HCT116 (cell line): ENCODE results near the gene NECAB3. TPM values are rescaled to one million over a fixed set of nuclear protein-coding genes. Genes with fewer than 3 reads are reported as not detected.

ENCODE experiments used
- ATAC-seq: fragments of 200-7000 bp; cut with Tn5 transposase; 2 replicates; pipeline ENCODE4 v1.9.1; 2020; ENCODE audit warnings: mild to moderate bottlenecking, moderate library complexity
- BruUV-seq: library from RNA; stranded (reverse); fragments of 400-500 nt; replicated peaks from 2 replicates; lab custom pipeline; 2021; lab: Mats Ljungman, UMichigan
- CTCF ChIA-PET: fragments of 300-600 bp; sonication (Branson Sonifier 250); formaldehyde crosslinking; loops from one replicate; lab custom pipeline; 2021; ENCODE audit warnings: antibody characterized with exemption; lab: Charles Lee
- POLR2A ChIA-PET: fragments of 300-600, 350-600 bp; sonication (Branson Sonifier 250); formaldehyde crosslinking; loops from one replicate; lab custom pipeline; 2021; ENCODE audit warnings: antibody characterized with exemption; lab: Charles Lee
- RAD21 ChIA-PET, 2 experiments: fragments of 300-600 bp; sonication (Branson Sonifier 250); formaldehyde crosslinking; loops; one replicate each; lab custom pipeline; 2023; ENCODE audit warnings: low total read pairs in 2 of 2; ENCODE audit not compliant: uncharacterized antibody in 2 of 2, unreplicated experiment in 2 of 2, low non-redundant PET in 1 of 2; lab: Charles Lee
- DNase-seq: peaks from one replicate; pipeline ENCODE4 v3.0.0-alpha.2; 2010; ENCODE audit warnings: low read depth, low spot score
- H2AFZ ChIP-seq: fragments of 200-600 bp; shearing (Covaris generic), sonication (generic); 2 replicates; pipeline ENCODE4 v1.6.1; 2017; ENCODE audit warnings: low read depth, mixed run types, mixed read lengths, antibody characterized with exemption, low read length; ENCODE audit not compliant: poor library complexity, severe bottlenecking
- H3K27ac ChIP-seq: 2 replicates; pipeline ENCODE4 v1.5.1; 2012; ENCODE audit warnings: low read depth, low read length
- H3K27me3 ChIP-seq: fragments of 200-600 bp; sonication (generic); 2 replicates; pipeline ENCODE4 v1.6.1; 2016; ENCODE audit warnings: mixed run types, low read length, mixed read lengths; ENCODE audit not compliant: insufficient read depth
- H3K36me3 ChIP-seq, 2 experiments: fragments of 200-500 bp in 1 of 2; fragments of 200-600 bp in 1 of 2; sonication (Bioruptor generic) in 1 of 2; sonication (generic) in 1 of 2; 2 replicates each; pipeline versions ENCODE4 v1.5.1 to v1.6.1; 2014 to 2016; ENCODE audit warnings: low read length in 2 of 2, inconsistent platforms in 1 of 2, mixed read lengths in 1 of 2, mixed run types in 1 of 2; ENCODE audit not compliant: insufficient read depth in 2 of 2, control insufficient read depth in 1 of 2
- H3K4me1 ChIP-seq, 2 experiments: fragments of 200-600 bp in 1 of 2; sonication (generic) in 1 of 2; 2 replicates each; pipeline versions ENCODE4 v1.5.1 to v1.6.1; 2012 to 2017; ENCODE audit warnings: low read length in 2 of 2, inconsistent platforms in 1 of 2, mild to moderate bottlenecking in 1 of 2, mixed read lengths in 1 of 2, mixed run types in 1 of 2, moderate library complexity in 1 of 2; ENCODE audit not compliant: insufficient read depth in 2 of 2, control insufficient read depth in 1 of 2
- H3K4me2 ChIP-seq: fragments of 200-600 bp; sonication (generic); 2 replicates; pipeline ENCODE4 v1.6.1; 2017; ENCODE audit warnings: mixed run types, low read length, mixed read lengths
- H3K4me3 ChIP-seq, 2 experiments: fragments of 200-600 bp in 1 of 2; sonication (generic) in 1 of 2; replicated peaks in 1 of 2; 2 replicates each; pipeline ENCODE4 v1.5.1; 2011 to 2016; ENCODE audit warnings: low read length in 2 of 2, control low read depth in 1 of 2, low read depth in 1 of 2, mild to moderate bottlenecking in 1 of 2, mixed read lengths in 1 of 2, mixed run types in 1 of 2
- H3K79me2 ChIP-seq: fragments of 200-600 bp; sonication (generic); 2 replicates; pipeline ENCODE4 v1.6.1; 2017; ENCODE audit warnings: mild to moderate bottlenecking, mixed run types, low read length, moderate library complexity, mixed read lengths; ENCODE audit not compliant: insufficient read depth
- H3K9ac ChIP-seq: fragments of 200-600 bp; sonication (generic); 2 replicates; pipeline ENCODE4 v1.6.1; 2016; ENCODE audit warnings: low read length, mixed read lengths
- H3K9me2 ChIP-seq: fragments of 200-600 bp; sonication (generic), shearing (Covaris generic); 2 replicates; pipeline ENCODE4 v1.6.1; 2017; ENCODE audit warnings: mixed run types, mild to moderate bottlenecking, moderate library complexity; ENCODE audit not compliant: insufficient read depth
- H3K9me3 ChIP-seq, 2 experiments: fragments of 200-500 bp in 1 of 2; fragments of 200-600 bp in 1 of 2; sonication (Bioruptor generic) in 1 of 2; sonication (generic) in 1 of 2; 2 replicates each; pipeline ENCODE4 v1.6.1; 2014 to 2017; ENCODE audit warnings: low read length in 2 of 2, mixed read lengths in 2 of 2, inconsistent platforms in 1 of 2, low read depth in 1 of 2, mild to moderate bottlenecking in 1 of 2, mixed run types in 1 of 2, moderate library complexity in 1 of 2; ENCODE audit not compliant: control insufficient read depth in 1 of 2, insufficient read depth in 1 of 2
- H4K20me1 ChIP-seq: fragments of 200-600 bp; sonication (generic), shearing (Covaris generic); 2 replicates; pipeline ENCODE4 v1.6.1; 2017; ENCODE audit warnings: mixed run types, mild to moderate bottlenecking, moderate library complexity; ENCODE audit not compliant: insufficient read depth
- ATF3 ChIP-seq: IDR thresholded peaks from 2 replicates; pipeline ENCODE4 v1.6.1; 2012
- CBX3 ChIP-seq: IDR thresholded peaks from 2 replicates; pipeline ENCODE4 v1.6.1; 2012; ENCODE audit warnings: low read depth
- CEBPB ChIP-seq: IDR thresholded peaks from 2 replicates; pipeline ENCODE4 v1.6.1; 2012; ENCODE audit warnings: low read depth
- ELF1 ChIP-seq: IDR thresholded peaks from 2 replicates; pipeline ENCODE4 v1.6.1; 2012; ENCODE audit warnings: low read depth, borderline replicate concordance
- EZH2 ChIP-seq: fragments of 200-600 bp; sonication (generic); IDR thresholded peaks from 2 replicates; pipeline ENCODE4 v1.6.1; 2017; ENCODE audit warnings: antibody characterized with exemption, mixed run types
- FOSL1 ChIP-seq: IDR thresholded peaks from 2 replicates; pipeline ENCODE4 v1.6.1; 2012; ENCODE audit warnings: low read depth
- JUND ChIP-seq: IDR thresholded peaks from 2 replicates; pipeline ENCODE4 v1.6.1; 2012
- POLR2A ChIP-seq: IDR thresholded peaks from 2 replicates; pipeline ENCODE4 v1.7.0; 2011; ENCODE audit warnings: borderline replicate concordance; ENCODE audit not compliant: insufficient read depth, insufficient read length; ENCODE audit errors: extremely low read depth
- POLR2AphosphoS5 ChIP-seq: IDR thresholded peaks from 2 replicates; pipeline ENCODE4 v1.6.1; 2011; ENCODE audit warnings: mild to moderate bottlenecking, low read depth, low read length, moderate library complexity
- RAD21 ChIP-seq: IDR thresholded peaks from 2 replicates; pipeline ENCODE4 v1.6.1; 2012; ENCODE audit warnings: low read depth, mild to moderate bottlenecking
- REST ChIP-seq: IDR thresholded peaks from 2 replicates; pipeline ENCODE4 v1.6.1; 2012; ENCODE audit warnings: low read depth
- SIN3A ChIP-seq: IDR thresholded peaks from 2 replicates; pipeline ENCODE4 v1.6.1; 2012; ENCODE audit warnings: low read depth
- SP1 ChIP-seq: IDR thresholded peaks from 2 replicates; pipeline ENCODE4 v1.6.1; 2012; ENCODE audit warnings: low read depth
- SRF ChIP-seq: IDR thresholded peaks from 2 replicates; pipeline ENCODE4 v1.6.1; 2012; ENCODE audit warnings: low read depth
- YY1 ChIP-seq: IDR thresholded peaks from 2 replicates; pipeline ENCODE4 v1.6.1; 2011; ENCODE audit warnings: low read length, low read depth, moderate library complexity, mild to moderate bottlenecking; ENCODE audit not compliant: insufficient replicate concordance; ENCODE audit errors: extremely low read depth
- ZBTB33 ChIP-seq: IDR thresholded peaks from 2 replicates; pipeline ENCODE4 v1.6.1; 2011; ENCODE audit warnings: mild to moderate bottlenecking, low read length, moderate library complexity; ENCODE audit not compliant: insufficient replicate concordance; ENCODE audit errors: extremely low read depth
- ZNF274 ChIP-seq: fragments of 200-500 bp; sonication (Bioruptor generic); IDR thresholded peaks from 2 replicates; pipeline ENCODE4 v1.6.1; 2014; ENCODE audit warnings: mild to moderate bottlenecking, low read depth, low read length, inconsistent platforms
- intact Hi-C: fragments of 100-400 bp; cut with micrococcal nuclease; formaldehyde crosslinking; loops from 2 replicates; pipeline ENCODE4 v1.10.0; 2022
- total RNA-seq: library from RNA; stranded (reverse); gene quantifications from one replicate; pipeline ENCODE4 v1.2.1, GENCODE V29; 2021; ENCODE audit not compliant: unreplicated experiment

The NECAB3 gene
- total RNA-seq, 1 experiment from 2014 or later: 48.1 TPM

DNA sequence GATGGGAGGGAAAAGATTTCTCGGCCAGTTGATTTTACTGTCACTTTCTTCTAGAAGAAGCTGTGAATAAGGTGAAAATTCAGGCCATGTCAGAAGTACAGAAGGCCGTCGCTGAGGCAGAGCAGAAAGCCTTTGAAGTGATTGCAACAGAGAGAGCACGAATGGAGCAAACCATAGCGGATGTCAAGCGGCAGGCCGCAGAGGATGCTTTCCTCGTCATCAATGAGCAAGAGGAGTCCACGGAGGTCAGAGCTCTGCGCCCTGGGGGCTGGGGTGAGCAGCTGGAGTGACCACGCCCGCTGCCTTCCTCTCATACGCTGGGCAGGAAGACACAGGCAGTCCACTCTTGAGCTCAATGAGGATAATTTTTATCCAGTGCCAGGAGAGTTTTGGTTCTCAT, 33.9 kb downstream of the NECAB3 start:
- Histone ChIP-seq H3K27ac (no peak overlapping the region), H3K9ac (no peak overlapping the region), H4K20me1 (no peaks in the 10 kb centered on the region), H2AFZ (no peak overlapping the region), H3K4me1 (no peaks in the 10 kb centered on the region), H3K27me3 (no peaks in the 10 kb centered on the region), H3K4me2 (no peak overlapping the region), H3K36me3 (peaks cover 0 to 4% of the 10 kb centered on the region in 2 experiments; a peak in 2 of 4 replicates), H3K9me3 (no peaks in the 10 kb centered on the region), H3K9me2 (no peaks in the 10 kb centered on the region), H3K79me2 (no peaks in the 10 kb centered on the region), H3K4me3 (no peak overlapping the region)
- ChIA-PET RAD21 (no interaction called here), POLR2A (no interaction called here), CTCF (no interaction called here)
- intact Hi-C loops: no loop called here
- no TSS peak for BruUV-seq
- ATAC-seq (no peak), DNase-seq (no peak)
- TF ChIP-seq CEBPB: no peak
- no peak for TF ChIP-seq SIN3A
- no peak for TF ChIP-seq CBX3
- no peak for TF ChIP-seq ZNF274
- TF ChIP-seq EZH2: no peak
- TF ChIP-seq FOSL1: no peak

DNA sequence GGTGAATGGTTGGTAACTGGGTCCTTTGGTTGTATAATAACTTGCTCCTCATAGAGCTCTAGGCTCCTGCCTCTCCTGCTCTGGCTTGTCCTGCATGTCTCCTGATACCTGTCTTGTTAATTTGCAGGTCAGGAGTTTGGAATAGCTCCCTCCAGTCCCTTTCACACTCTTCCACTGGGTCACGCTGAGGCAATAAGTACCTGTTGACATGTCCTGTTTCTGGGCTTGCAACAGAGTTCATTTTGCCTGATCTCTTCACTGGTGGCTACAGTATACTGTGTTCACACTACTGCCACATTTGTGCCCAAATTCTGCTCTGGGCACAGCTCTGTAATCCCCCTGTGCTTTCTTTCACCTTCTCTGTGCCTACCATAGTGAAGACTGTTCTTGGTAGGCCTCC, 37.5 kb downstream of the NECAB3 start:
- ATAC-seq (no peak), DNase-seq (no peak)
- H3K9ac ChIP-seq: no peak overlapping the region
- no peak overlapping the region for H3K4me2 ChIP-seq
- no peak overlapping the region for H3K27ac ChIP-seq
- POLR2A ChIA-PET: no interaction called here
- intact Hi-C loops: no loop called here
- RAD21 ChIA-PET: no interaction called here
- BruUV-seq: no TSS peak
- TF ChIP-seq POLR2A (no peak), SIN3A (no peak), RAD21 (no peak), EZH2 (no peak), SP1 (no peak), ZBTB33 (no peak), YY1 (no peak), REST (no peak), FOSL1 (no peak), JUND (no peak), SRF (no peak), CBX3 (no peak), CEBPB (no peak), ELF1 (no peak), ATF3 (no peak), POLR2AphosphoS5 (no peak)
- no peak overlapping the region for H2AFZ ChIP-seq
- no peaks in the 10 kb centered on the region for H3K4me1 ChIP-seq
- no peaks in the 10 kb centered on the region for H4K20me1 ChIP-seq
- H3K9me3 ChIP-seq: no peaks in the 10 kb centered on the region
- H3K36me3 ChIP-seq: peaks cover 0 to 4% of the 10 kb centered on the region in 2 experiments; a peak in 2 of 4 replicates
- no peaks in the 10 kb centered on the region for H3K27me3 ChIP-seq
- H3K9me2 ChIP-seq: no peaks in the 10 kb centered on the region
- CTCF ChIA-PET: no interaction called here
- H3K79me2 ChIP-seq: no peaks in the 10 kb centered on the region
- no peak overlapping the region for H3K4me3 ChIP-seq
